GM12874 (cell line): ENCODE data around the gene TXNL4A.

Experiments used
- TF ChIP-seq, protein P1 (sequence below): IDR thresholded peaks from 2 replicates; pipeline ENCODE4 v1.5.1; 2011; ENCODE audit warnings: low read depth, mild to moderate bottlenecking, control low read depth, low read length, moderate library complexity; ENCODE audit not compliant: insufficient read depth

Gene TXNL4A

DNA sequence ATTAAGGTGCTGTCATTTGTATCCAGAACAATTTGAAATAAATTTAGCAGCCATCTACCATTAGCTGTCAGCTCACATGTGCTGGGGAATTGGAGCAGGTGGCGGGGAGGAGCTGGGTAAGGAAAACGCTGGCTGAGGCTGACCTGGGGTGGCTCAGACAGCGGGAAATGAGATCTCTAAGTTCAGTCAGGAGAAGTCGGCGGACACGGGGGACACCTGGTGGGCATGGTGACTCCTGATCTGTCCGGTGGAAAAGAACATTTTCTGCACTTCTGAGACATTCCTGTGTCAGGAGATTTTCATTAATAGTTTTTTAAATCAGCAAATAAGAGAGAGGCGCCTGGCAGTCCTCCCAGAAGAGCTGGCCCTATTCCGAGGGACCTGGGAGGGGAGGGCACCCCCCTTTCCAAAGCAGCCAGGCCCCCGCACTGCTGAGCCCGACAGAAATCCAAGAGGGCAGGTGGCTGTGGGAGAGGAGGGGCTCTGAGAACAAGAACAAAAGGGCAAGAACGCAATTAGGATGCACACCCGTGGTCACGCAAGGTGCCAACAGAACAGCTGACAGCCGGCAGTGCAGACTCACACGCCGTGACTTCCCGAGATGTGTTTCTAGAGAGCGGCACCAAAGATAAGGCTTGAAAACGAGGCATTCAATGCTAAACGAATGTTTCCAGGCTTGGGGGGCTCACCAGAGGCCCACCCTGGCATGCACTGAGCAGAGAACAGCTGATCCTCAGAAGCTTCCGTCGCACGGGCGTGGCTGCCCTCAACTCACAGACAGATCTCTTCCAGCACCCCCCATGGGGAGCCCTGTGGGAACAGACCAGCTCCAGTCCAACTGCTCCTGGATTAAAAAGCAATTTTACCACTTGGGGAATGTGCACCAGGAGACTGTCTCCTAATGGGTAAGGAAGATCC, 63.3 kb downstream of the TXNL4A start:
- TF ChIP-seq, protein P1, sequence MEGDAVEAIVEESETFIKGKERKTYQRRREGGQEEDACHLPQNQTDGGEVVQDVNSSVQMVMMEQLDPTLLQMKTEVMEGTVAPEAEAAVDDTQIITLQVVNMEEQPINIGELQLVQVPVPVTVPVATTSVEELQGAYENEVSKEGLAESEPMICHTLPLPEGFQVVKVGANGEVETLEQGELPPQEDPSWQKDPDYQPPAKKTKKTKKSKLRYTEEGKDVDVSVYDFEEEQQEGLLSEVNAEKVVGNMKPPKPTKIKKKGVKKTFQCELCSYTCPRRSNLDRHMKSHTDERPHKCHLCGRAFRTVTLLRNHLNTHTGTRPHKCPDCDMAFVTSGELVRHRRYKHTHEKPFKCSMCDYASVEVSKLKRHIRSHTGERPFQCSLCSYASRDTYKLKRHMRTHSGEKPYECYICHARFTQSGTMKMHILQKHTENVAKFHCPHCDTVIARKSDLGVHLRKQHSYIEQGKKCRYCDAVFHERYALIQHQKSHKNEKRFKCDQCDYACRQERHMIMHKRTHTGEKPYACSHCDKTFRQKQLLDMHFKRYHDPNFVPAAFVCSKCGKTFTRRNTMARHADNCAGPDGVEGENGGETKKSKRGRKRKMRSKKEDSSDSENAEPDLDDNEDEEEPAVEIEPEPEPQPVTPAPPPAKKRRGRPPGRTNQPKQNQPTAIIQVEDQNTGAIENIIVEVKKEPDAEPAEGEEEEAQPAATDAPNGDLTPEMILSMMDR: no peak

DNA sequence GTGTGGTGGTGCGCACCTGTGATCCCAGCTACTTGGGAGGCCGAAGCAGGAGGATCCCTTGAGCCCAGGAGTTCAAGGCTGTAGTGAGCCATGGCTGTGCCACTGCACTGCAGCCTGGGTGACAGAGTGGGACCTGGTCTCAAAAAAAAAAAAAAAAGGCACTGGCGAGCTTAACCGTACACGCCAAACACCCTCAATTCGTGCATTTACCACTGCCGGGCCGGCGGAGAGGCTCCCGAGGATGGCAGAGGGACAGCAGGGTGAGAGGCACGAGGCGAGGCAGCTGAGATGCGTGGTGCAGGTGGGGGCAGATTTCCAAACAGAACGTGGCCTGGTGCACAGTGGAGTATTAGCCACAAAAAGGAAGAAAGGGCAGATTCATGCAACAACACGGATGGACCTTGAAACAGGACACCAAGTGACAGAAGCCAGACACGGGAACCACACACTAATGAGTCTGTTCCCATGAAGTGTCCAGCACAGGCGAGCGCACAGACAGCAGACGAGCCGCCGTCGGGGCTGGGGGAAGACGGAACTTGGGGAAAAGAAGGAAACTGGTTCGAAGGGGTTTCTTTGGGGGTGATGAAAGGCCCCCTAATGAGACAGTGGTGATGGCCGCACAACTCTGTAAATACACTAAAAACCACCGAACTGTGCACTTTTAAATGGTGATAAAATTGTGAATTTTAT, 64.3 kb downstream of the TXNL4A start:
- TF ChIP-seq, protein P1: no peak

DNA sequence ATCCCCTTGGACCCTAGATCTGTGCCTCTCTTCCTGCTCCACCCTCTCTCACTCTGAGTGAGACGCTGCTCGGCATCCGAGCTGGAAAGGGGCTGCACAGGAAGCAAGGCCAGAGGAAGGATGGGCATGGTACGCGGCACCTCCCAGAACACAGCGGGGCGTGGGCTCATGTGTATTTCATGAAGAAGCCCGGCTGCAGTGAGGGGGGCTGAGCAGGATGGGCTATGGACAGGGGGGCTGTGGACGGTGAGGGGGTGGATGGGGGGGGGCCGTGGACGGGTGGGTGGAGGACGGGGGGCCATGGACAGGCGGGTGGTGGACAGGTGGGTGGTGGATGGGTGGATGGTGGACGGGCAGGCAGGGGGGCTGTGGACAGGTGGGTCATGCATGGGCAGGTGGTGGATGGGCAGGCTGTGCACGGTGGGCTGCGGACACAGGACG, 65.4 kb downstream of the TXNL4A start:
- TF ChIP-seq, protein P1: no peak

DNA sequence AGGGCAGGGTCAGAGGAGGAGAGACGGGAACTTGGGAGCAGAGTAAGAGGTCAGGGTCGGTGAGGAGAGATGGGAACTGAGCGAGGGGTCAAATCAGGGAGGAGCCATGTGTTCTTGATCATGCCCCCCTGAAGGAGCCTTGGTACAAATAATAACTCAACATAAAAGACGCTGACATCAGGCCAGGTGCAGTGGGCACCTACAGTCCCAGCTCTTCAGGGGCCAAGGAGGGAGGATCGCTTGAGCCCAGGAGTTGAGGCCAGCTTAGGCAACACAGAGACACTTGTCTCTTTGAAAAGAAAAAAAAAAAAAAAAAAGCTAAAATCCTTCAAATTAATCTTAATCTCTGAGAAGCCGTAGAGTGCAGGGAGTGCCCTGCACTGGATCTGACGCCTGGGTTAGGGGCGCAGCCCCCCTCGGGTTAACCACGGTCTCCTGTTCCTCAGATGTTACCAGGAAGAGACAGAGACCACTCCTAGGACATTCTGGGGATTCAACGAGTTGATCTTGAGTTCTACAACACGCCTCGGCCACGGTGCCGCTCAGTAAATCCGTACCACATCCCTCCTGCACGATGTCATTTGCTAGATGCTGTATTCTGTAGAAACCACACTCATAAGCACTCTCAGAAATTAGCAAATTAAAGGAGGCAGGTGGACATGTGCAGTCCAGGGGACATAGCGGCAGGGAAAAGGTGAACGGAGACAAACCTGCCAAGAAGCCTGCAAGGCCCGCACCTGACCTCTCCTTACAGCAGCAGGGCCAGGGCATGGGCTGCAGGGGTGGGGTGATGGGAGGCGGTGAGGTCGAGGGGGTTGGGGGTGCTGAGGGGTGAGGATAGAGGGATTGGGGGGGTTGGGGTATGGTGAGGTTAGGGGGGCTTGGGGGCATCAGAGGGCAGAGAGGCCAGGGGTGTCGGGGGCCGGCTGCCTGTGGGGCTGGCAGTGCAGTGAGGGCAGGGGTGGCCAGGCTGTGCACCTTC, 66.1 kb downstream of the TXNL4A start:
- TF ChIP-seq, protein P1: no peak
